ENCODE measurements around the gene FAM187B. TPM values are rescaled to one million over a fixed set of nuclear protein-coding genes. Genes with fewer than 3 reads are reported as not detected.

FAM187B gene
- total RNA-seq, 1 experiment from 2014 or later = not detected

DNA sequence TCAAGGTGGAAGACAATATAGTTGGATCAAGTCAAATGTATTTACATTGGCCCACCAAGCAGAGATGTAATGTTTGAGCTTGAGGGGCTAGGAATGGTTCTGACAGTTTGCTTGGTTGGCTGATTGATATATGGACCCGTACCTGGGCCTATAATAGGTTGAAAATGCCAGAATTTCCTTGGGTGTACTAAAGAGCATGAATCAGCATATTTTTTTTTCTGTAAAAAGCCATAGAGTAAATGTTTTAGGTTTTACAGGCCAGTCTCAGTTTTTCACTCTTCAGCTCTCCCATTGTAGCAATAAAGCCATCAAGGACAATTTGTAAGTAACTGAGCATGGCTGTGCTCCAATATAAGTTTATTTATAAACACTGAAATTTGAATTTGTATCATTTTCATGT lies 47.2 kb downstream of the FAM187B start:
- no peak overlapping the region for H3K9ac ChIP-seq (ENCODE audit: low read length)
- no peak for TF ChIP-seq SIN3A (IDR thresholded peaks at IDR 0.05; ENCODE audit: low read depth)
- no peak for TF ChIP-seq ZFX (IDR thresholded peaks at IDR 0.05)
- TF ChIP-seq EGR1 (IDR thresholded peaks at IDR 0.05; ENCODE audit: low read depth) = no peak
- no peak for TF ChIP-seq ZNF274 (IDR thresholded peaks at IDR 0.05; ENCODE audit: low read depth, low read length)
- TF ChIP-seq SP1 (IDR thresholded peaks at IDR 0.05; ENCODE audit: low read depth) = no peak
- no peak for TF ChIP-seq MAX (IDR thresholded peaks at IDR 0.05)
- TF ChIP-seq FOSL1 (IDR thresholded peaks at IDR 0.05; ENCODE audit: low read depth) = no peak
- no peak for TF ChIP-seq REST (IDR thresholded peaks at IDR 0.05; ENCODE audit: low read depth)
- TF ChIP-seq TCF7L2 (IDR thresholded peaks at IDR 0.05; ENCODE audit: borderline replicate concordance, extremely low read depth, insufficient read depth, insufficient read length) = no peak
- ATAC-seq = no peak
- H3K9me3 ChIP-seq (ENCODE audit: control insufficient read depth in 1 of 2, insufficient read depth in 1 of 2, low read depth in 1 of 2, low read length in 2 of 2) = no peaks in the 10 kb centered on the region
- H3K79me2 ChIP-seq (ENCODE audit: insufficient read depth, low read length) = no peaks in the 10 kb centered on the region
- no peak for DNase-seq (ENCODE audit: low read depth, low spot score)
- H2AFZ ChIP-seq (ENCODE audit: low read depth, low read length, poor library complexity, severe bottlenecking) = no peak overlapping the region
- no TSS peak for BruUV-seq (replicated peaks)
- ChIA-PET RAD21 (ENCODE audit: low non-redundant PET in 1 of 2, low total read pairs in 2 of 2, uncharacterized antibody in 2 of 2, unreplicated experiment in 2 of 2) (no interaction called here), CTCF (no interaction called here), POLR2A (no interaction called here)
- H3K9me2 ChIP-seq (ENCODE audit: insufficient read depth) = no peaks in the 10 kb centered on the region
- no peaks in the 10 kb centered on the region for H3K36me3 ChIP-seq (ENCODE audit: control insufficient read depth in 1 of 2, insufficient read depth in 2 of 2, low read length in 2 of 2)
- intact Hi-C loops (cut with micrococcal nuclease) = no loop called here
- no peak overlapping the region for H3K4me2 ChIP-seq (ENCODE audit: low read length)
- H3K27me3 ChIP-seq (ENCODE audit: insufficient read depth, low read length) = no peaks in the 10 kb centered on the region
- H3K4me1 ChIP-seq (ENCODE audit: control insufficient read depth in 1 of 2, insufficient read depth in 2 of 2, low read length in 2 of 2) = peaks cover 0 to 8% of the 10 kb centered on the region in 2 experiments; a peak in 1 of 4 replicates
- H3K27ac ChIP-seq (ENCODE audit: low read depth, low read length) = no peak overlapping the region
- no peaks in the 10 kb centered on the region for H4K20me1 ChIP-seq (ENCODE audit: insufficient read depth)
- H3K4me3 ChIP-seq (replicated peaks in 1 of 2; ENCODE audit: low read depth in 1 of 2, low read length in 2 of 2) = no peak overlapping the region

Data from HCT116 (cell line).